Right kidney (tissue), 1 donor: ENCODE data around the gene KSR2.

Experiments
- DNase-seq: peaks from one replicate; pipeline ENCODE4 v3.0.0-alpha.2; 2016

Gene KSR2

GRCh38 chr12:117444781-117445180 is 524.0 kb downstream of the KSR2 start:
- DNase-seq: no peak

GRCh38 chr12:117441751-117442150 is 527.0 kb downstream of the KSR2 start:
- DNase-seq: no peak

GRCh38 chr12:117440384-117440783 is 528.4 kb downstream of the KSR2 start:
- no peak for DNase-seq

GRCh38 chr12:117439531-117440001 is 529.2 kb downstream of the KSR2 start:
- DNase-seq: no peak

GRCh38 chr12:117438809-117439208 is 530.0 kb downstream of the KSR2 start:
- DNase-seq: no peak

- DNase-seq: no peak
Observed at GRCh38 chr12:117437516-117438255, 531.1 kb downstream of the KSR2 start.

- DNase-seq: no peak
Observed at GRCh38 chr12:117433878-117434277, 534.9 kb downstream of the KSR2 start.

GRCh38 chr12:117430246-117430645 is 538.5 kb downstream of the KSR2 start:
- no peak for DNase-seq

- DNase-seq: no peak
Observed at GRCh38 chr12:117427211-117427610, 541.6 kb downstream of the KSR2 start.

GRCh38 chr12:117421987-117422386 is 546.8 kb downstream of the KSR2 start:
- DNase-seq: no peak

GRCh38 chr12:117421068-117421752 is 547.6 kb downstream of the KSR2 start:
- no peak for DNase-seq

- no peak for DNase-seq
Observed at GRCh38 chr12:117417004-117417403, 551.8 kb downstream of the KSR2 start.

- no peak for DNase-seq
Observed at GRCh38 chr12:117412465-117413188, 556.2 kb downstream of the KSR2 start.

- no peak for DNase-seq
Observed at GRCh38 chr12:117409286-117409685, 559.5 kb downstream of the KSR2 start.

- DNase-seq: peak; percentile 33
Observed at GRCh38 chr12:117408161-117408791, 560.5 kb downstream of the KSR2 start.

- DNase-seq: no peak
Observed at GRCh38 chr12:117404940-117405339, 563.9 kb downstream of the KSR2 start.

GRCh38 chr12:117404203-117404853 is 564.5 kb downstream of the KSR2 start:
- DNase-seq: no peak

GRCh38 chr12:117403586-117404139 is 565.1 kb downstream of the KSR2 start:
- no peak for DNase-seq
